ENCODE results near the gene BAK1.

Gene BAK1

GRCh38 chr6:33616913-33617312 is 36.8 kb upstream of the BAK1 start:
- H3K27me3 ChIP-seq (ENCODE audit: control insufficient read depth, insufficient read depth, low read length): no peaks in the 10 kb centered on the region
- H3K4me3 ChIP-seq (ENCODE audit: low read length): no peak overlapping the region
- no peaks in the 10 kb centered on the region for H3K9me3 ChIP-seq (ENCODE audit: control insufficient read depth, low read length)
- no peak overlapping the region for H3K9ac ChIP-seq (ENCODE audit: low read length)
- peaks cover 28% of the 10 kb centered on the region for H3K4me1 ChIP-seq (ENCODE audit: control insufficient read depth, insufficient read depth, low read length)
- no peaks in the 10 kb centered on the region for H3K36me3 ChIP-seq (ENCODE audit: control insufficient read depth, insufficient read depth, low read length)

GRCh38 chr6:33616113-33616512 is 36.0 kb upstream of the BAK1 start:
- no peaks in the 10 kb centered on the region for H3K36me3 ChIP-seq (ENCODE audit: control insufficient read depth, insufficient read depth, low read length)
- no peaks in the 10 kb centered on the region for H3K27me3 ChIP-seq (ENCODE audit: control insufficient read depth, insufficient read depth, low read length)
- H3K9me3 ChIP-seq (ENCODE audit: control insufficient read depth, low read length): no peaks in the 10 kb centered on the region
- H3K4me3 ChIP-seq (ENCODE audit: low read length): no peak overlapping the region
- H3K9ac ChIP-seq (ENCODE audit: low read length): no peak overlapping the region
- peaks cover 34% of the 10 kb centered on the region for H3K4me1 ChIP-seq (ENCODE audit: control insufficient read depth, insufficient read depth, low read length)

- Histone ChIP-seq H3K36me3 (ENCODE audit: control insufficient read depth, insufficient read depth, low read length) (no peaks in the 10 kb centered on the region), H3K4me1 (ENCODE audit: control insufficient read depth, insufficient read depth, low read length) (peaks cover 43% of the 10 kb centered on the region), H3K9ac (ENCODE audit: low read length) (no peak overlapping the region), H3K27me3 (ENCODE audit: control insufficient read depth, insufficient read depth, low read length) (no peaks in the 10 kb centered on the region), H3K9me3 (ENCODE audit: control insufficient read depth, low read length) (no peaks in the 10 kb centered on the region), H3K4me3 (ENCODE audit: low read length) (no peak overlapping the region)
These were observed 33.7 kb upstream of the BAK1 start for GRCh38 chr6:33613795-33614168.

GRCh38 chr6:33613146-33613794 is 33.2 kb upstream of the BAK1 start:
- no peak overlapping the region for H3K4me3 ChIP-seq (ENCODE audit: low read length)
- no peaks in the 10 kb centered on the region for H3K9me3 ChIP-seq (ENCODE audit: control insufficient read depth, low read length)
- no peaks in the 10 kb centered on the region for H3K36me3 ChIP-seq (ENCODE audit: control insufficient read depth, insufficient read depth, low read length)
- peaks cover 48% of the 10 kb centered on the region for H3K4me1 ChIP-seq (ENCODE audit: control insufficient read depth, insufficient read depth, low read length)
- no peaks in the 10 kb centered on the region for H3K27me3 ChIP-seq (ENCODE audit: control insufficient read depth, insufficient read depth, low read length)
- no peak overlapping the region for H3K9ac ChIP-seq (ENCODE audit: low read length)

- Histone ChIP-seq H3K4me3 (ENCODE audit: low read length) (no peak overlapping the region), H3K4me1 (ENCODE audit: control insufficient read depth, insufficient read depth, low read length) (peaks cover 54% of the 10 kb centered on the region), H3K9ac (ENCODE audit: low read length) (no peak overlapping the region), H3K9me3 (ENCODE audit: control insufficient read depth, low read length) (no peaks in the 10 kb centered on the region), H3K36me3 (ENCODE audit: control insufficient read depth, insufficient read depth, low read length) (no peaks in the 10 kb centered on the region), H3K27me3 (ENCODE audit: control insufficient read depth, insufficient read depth, low read length) (no peaks in the 10 kb centered on the region)
These were observed 31.0 kb upstream of the BAK1 start for GRCh38 chr6:33610779-33611732.

GRCh38 chr6:33610067-33610466 is 30.0 kb upstream of the BAK1 start:
- Histone ChIP-seq H3K36me3 (ENCODE audit: control insufficient read depth, insufficient read depth, low read length) (no peaks in the 10 kb centered on the region), H3K9me3 (ENCODE audit: control insufficient read depth, low read length) (no peaks in the 10 kb centered on the region), H3K4me3 (ENCODE audit: low read length) (no peak overlapping the region), H3K27me3 (ENCODE audit: control insufficient read depth, insufficient read depth, low read length) (no peaks in the 10 kb centered on the region), H3K9ac (ENCODE audit: low read length) (no peak overlapping the region), H3K4me1 (ENCODE audit: control insufficient read depth, insufficient read depth, low read length) (peaks cover 54% of the 10 kb centered on the region)

- Histone ChIP-seq H3K4me1 (ENCODE audit: control insufficient read depth, insufficient read depth, low read length) (peaks cover 54% of the 10 kb centered on the region), H3K9ac (ENCODE audit: low read length) (no peak overlapping the region), H3K4me3 (ENCODE audit: low read length) (no peak overlapping the region), H3K36me3 (ENCODE audit: control insufficient read depth, insufficient read depth, low read length) (no peaks in the 10 kb centered on the region), H3K9me3 (ENCODE audit: control insufficient read depth, low read length) (no peaks in the 10 kb centered on the region), H3K27me3 (ENCODE audit: control insufficient read depth, insufficient read depth, low read length) (no peaks in the 10 kb centered on the region)
These were observed 29.5 kb upstream of the BAK1 start for GRCh38 chr6:33609528-33609927.

GRCh38 chr6:33609019-33609418 is 28.9 kb upstream of the BAK1 start:
- H3K36me3 ChIP-seq (ENCODE audit: control insufficient read depth, insufficient read depth, low read length): no peaks in the 10 kb centered on the region
- H3K4me1 ChIP-seq (ENCODE audit: control insufficient read depth, insufficient read depth, low read length): peaks cover 51% of the 10 kb centered on the region
- no peaks in the 10 kb centered on the region for H3K9me3 ChIP-seq (ENCODE audit: control insufficient read depth, low read length)
- no peak overlapping the region for H3K9ac ChIP-seq (ENCODE audit: low read length)
- no peak overlapping the region for H3K4me3 ChIP-seq (ENCODE audit: low read length)
- no peaks in the 10 kb centered on the region for H3K27me3 ChIP-seq (ENCODE audit: control insufficient read depth, insufficient read depth, low read length)

GRCh38 chr6:33607784-33608161 is 27.7 kb upstream of the BAK1 start:
- Histone ChIP-seq H3K9me3 (ENCODE audit: control insufficient read depth, low read length) (no peaks in the 10 kb centered on the region), H3K4me1 (ENCODE audit: control insufficient read depth, insufficient read depth, low read length) (peaks cover 41% of the 10 kb centered on the region), H3K4me3 (ENCODE audit: low read length) (no peak overlapping the region), H3K9ac (ENCODE audit: low read length) (no peak overlapping the region), H3K36me3 (ENCODE audit: control insufficient read depth, insufficient read depth, low read length) (no peaks in the 10 kb centered on the region), H3K27me3 (ENCODE audit: control insufficient read depth, insufficient read depth, low read length) (no peaks in the 10 kb centered on the region)

- Histone ChIP-seq H3K27me3 (ENCODE audit: control insufficient read depth, insufficient read depth, low read length) (no peaks in the 10 kb centered on the region), H3K4me3 (ENCODE audit: low read length) (no peak overlapping the region), H3K4me1 (ENCODE audit: control insufficient read depth, insufficient read depth, low read length) (peaks cover 41% of the 10 kb centered on the region), H3K9ac (ENCODE audit: low read length) (no peak overlapping the region), H3K9me3 (ENCODE audit: control insufficient read depth, low read length) (no peaks in the 10 kb centered on the region), H3K36me3 (ENCODE audit: control insufficient read depth, insufficient read depth, low read length) (no peaks in the 10 kb centered on the region)
These were observed 27.2 kb upstream of the BAK1 start for GRCh38 chr6:33607126-33607783.

GRCh38 chr6:33606642-33607041 is 26.6 kb upstream of the BAK1 start:
- H3K9me3 ChIP-seq (ENCODE audit: control insufficient read depth, low read length): no peaks in the 10 kb centered on the region
- H3K4me3 ChIP-seq (ENCODE audit: low read length): no peak overlapping the region
- no peaks in the 10 kb centered on the region for H3K27me3 ChIP-seq (ENCODE audit: control insufficient read depth, insufficient read depth, low read length)
- no peak overlapping the region for H3K9ac ChIP-seq (ENCODE audit: low read length)
- H3K4me1 ChIP-seq (ENCODE audit: control insufficient read depth, insufficient read depth, low read length): peaks cover 40% of the 10 kb centered on the region
- no peaks in the 10 kb centered on the region for H3K36me3 ChIP-seq (ENCODE audit: control insufficient read depth, insufficient read depth, low read length)

Data from mucosa of stomach (tissue), 1 donor.